SIG-M5 treated with dmso at 0.1 percent for 504 hours (cell line): Measurements from ENCODE around the gene MC5R.

ENCODE experiments used
- DNase-seq: peaks from one replicate; lab custom pipeline; 2025; ENCODE audit not compliant: unreplicated experiment; lab: John Stamatoyannopoulos, UW

MC5R gene

DNA sequence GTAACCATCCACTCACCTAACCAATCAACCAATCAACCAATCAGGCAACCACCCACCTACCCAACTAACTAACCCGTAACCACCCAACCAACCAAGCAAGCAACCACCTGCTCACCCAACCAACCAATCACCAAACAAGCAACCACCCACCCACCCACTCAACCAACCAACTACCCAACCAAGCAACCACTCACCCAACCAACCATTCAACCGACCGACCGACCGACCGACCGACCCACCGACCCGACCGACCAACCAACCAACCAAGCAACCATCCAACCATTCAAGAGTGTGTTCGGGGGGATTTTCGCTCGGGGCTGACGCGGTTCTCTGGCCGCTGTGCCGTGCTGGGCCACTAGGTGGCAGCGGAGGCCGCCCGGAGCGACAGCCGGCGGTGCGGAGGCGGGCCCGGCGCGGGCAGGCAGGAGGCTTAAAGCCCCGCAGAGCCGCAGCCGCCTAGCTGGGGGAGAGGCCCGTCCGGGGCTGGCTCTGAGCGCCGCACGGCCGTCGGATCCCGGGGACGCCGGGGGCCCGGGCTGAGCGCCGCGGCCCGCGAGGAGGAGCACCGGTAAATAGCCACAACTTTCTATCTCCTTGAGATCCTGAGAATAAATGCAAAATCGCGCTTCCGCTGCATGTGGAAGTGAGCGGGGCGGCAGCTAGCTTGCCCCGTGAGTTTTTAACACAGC, at the start of gene MC5R:
MC5R (plus strand) TSS at position 443 of the 689 bp plus-strand sequence. CDS start 1,617 bp downstream, outside the sequence.
- peak; percentile 57 for DNase-seq

GRCh38 chr18:13775058-13775457, 48.9 kb upstream of the MC5R start:
- no peak for DNase-seq

- DNase-seq: no peak
Measured at GRCh38 chr18:13791181-13791580, 32.8 kb upstream of the MC5R start.

DNA sequence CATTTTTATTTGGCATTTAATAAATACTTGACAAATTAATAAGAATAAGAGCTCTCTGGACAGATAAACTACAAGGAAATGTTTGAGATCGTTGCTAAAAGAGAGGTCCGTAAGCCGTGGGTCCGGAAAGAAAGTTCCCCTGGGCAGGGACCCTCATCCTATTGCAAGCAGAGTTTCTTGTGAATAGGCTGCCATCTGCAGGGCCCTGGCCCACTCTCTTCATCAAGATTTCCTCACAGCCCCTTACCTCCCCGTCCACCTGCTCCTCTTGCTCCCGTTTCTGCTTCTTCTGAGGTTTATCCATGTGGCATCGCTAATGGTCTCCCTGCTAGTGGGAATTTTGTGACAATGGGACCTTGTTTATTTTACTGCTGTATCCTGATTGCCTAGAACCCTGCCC, 30.1 kb upstream of the MC5R start:
- DNase-seq: no peak

DNA sequence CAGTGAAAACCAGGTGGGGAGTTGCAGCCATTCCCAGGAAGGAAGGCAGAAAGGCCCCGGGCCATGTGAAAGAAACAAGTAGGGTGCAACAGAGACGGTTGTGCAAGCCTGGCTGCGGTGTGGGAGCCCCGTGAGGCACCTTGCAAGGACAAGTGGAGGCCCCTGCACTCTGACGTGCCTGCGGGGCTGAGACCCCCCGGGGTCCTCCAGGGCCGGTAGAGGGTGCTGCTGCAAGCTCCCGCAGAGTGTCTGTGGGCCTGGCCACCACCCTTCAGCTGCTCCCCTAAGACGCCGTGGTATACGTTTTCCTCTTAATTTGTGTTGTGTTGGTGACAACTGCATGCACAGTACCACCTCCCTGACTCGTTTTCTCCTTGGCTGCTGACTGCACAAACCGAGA, 27.4 kb upstream of the MC5R start:
- DNase-seq: no peak

GRCh38 chr18:13797157-13797611, 26.8 kb upstream of the MC5R start:
- DNase-seq: no peak

DNA sequence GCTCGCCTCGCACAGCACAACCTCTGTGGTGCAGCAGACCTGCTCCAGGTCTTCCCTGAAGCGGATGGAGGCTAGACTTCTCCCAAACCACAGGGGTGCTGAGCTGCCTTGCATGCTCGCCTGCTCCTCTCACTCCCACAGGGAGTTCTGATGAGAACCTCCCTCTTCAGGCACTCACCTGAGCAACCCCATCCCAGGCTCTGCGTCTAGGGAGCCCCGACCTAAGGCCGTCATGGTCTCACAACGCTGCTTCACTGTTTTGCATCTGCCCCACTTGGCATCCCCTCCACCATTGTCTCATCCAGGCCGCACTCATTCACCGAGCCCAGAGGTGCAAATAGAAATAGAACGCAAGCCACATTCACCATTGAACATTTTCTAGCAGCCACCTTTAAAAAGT, 24.6 kb upstream of the MC5R start:
- DNase-seq: no peak

GRCh38 chr18:13800505-13801259, 23.3 kb upstream of the MC5R start:
- no peak for DNase-seq

- no peak for DNase-seq
Measured at GRCh38 chr18:13801260-13801601, 22.7 kb upstream of the MC5R start.

DNA sequence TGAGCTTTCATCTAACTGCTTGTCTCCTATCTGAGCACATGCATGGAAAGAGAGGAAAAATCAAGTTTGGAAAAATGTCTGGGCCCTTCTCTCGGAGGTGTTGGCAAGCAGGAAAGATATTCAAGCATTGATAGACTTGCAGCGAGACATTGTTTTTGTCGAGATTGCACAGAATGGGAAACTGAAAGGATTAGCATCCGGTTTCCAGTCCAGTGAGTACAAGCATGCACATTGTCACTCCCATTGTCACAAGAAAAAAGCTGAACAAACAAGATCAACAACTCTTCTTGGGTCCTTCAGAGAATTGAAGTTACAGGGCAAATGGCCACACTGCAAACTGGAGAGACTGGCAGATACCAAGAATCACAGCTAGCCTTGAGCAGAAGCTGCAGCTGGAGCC, 19.6 kb upstream of the MC5R start:
- no peak for DNase-seq

GRCh38 chr18:13808294-13809042, 15.5 kb upstream of the MC5R start:
- no peak for DNase-seq

DNA sequence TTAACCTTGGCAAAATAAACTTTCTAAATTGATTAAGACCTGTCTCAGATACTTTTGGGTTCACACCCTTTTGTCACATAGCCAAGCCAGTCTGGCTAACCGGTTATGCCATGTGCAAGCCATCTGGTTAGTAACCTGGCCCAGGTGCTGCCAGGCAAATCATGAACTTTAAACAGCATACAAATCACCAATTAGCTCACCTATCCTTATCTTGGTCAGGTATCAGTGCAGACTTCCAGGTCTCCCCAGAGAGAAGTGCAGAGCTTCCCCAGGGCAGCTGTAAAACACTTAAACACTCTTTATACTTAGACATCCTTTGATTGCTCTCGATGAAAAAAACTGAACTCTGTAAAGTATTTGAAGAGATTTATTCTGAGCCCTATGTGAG, 14.9 kb upstream of the MC5R start:
- no peak for DNase-seq

DNA sequence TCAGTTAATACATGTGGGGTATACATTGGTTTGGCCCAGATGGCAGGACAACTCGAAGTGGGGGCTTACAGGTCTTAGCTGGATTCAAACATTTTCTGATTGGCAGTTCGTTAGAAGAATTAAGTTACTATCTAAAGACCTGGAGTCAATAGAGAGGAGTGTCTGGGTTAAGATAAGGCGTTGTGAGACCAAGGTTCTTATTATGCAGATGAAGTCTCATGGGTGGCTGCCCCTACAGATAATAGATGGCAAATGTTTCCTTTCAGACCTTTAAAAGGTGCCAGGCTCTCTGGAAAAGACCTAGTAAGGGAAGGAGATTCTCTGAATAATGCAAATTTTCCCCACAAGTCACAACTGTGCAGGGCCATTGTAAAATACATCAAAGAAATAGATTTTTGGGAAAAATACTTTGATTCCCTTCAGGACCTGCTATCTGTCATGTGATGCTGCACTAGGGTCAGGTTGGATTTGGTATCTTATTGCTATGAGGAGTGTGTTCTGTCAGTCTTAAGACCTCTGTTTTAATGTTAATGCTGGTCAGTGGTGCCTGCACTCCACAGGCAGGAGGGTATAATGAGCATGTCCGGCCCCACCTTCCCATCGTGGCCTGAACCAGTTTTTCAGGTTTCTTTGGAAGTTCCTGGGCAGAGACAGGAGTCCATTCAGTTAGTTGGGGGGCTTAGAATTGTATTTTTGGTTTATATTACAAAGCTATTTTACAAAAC, 14.3 kb upstream of the MC5R start:
- DNase-seq: no peak

- DNase-seq: no peak
Measured at GRCh38 chr18:13810950-13811485, 12.9 kb upstream of the MC5R start.

DNA sequence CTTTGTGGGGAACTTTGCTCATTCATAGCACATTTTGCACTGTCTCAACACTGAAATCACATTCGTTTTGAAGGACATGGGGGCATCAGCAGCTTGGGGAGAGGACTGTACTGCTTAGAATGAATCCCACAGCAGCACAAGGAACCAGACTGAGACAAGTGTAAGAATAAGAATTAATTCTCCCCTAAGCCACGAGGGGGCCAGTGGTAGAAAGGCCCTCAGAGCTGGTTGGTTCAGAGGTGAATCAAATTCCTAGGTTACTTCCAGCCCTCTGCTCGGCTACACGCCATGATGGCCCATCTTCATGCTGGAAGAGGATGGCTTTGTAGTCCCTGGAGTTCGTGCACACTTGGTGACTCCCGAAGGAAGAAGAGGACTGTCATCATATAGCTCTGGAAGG, 12.0 kb upstream of the MC5R start:
- DNase-seq: peak; percentile 12

DNA sequence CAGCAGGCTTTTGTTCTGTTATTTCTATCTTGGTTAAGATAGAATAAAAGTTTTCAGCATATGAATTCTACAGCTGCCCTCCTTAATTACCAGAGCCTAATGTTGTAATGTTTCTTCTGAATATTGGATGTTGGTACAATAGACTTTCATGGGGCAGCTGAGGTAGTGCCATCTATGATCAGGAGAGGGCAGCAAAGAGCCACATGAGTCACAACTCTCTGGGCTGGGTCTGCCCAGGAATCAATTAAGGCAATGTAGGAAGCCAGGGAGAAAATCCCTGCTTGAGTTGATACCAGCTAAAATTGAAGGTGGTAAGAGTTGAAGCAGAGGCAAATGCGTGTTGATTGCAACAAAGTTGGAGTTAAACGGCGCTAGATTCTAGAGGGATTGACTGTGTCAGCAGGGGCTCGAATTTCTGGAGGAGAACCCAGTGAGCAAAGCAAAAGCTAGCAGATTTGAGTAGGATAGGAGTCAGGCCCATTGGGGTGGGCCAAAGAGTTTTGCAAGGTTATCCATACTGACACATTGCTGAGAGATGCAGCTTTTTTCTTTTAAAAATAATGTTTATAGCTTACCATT, 10.6 kb upstream of the MC5R start:
- peak; percentile 62 for DNase-seq

DNA sequence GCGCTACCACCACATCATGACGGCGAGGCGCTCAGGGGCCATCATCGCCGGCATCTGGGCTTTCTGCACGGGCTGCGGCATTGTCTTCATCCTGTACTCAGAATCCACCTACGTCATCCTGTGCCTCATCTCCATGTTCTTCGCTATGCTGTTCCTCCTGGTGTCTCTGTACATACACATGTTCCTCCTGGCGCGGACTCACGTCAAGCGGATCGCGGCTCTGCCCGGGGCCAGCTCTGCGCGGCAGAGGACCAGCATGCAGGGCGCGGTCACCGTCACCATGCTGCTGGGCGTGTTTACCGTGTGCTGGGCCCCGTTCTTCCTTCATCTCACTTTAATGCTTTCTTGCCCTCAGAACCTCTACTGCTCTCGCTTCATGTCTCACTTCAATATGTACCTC, 2.3 kb downstream of the MC5R start:
- DNase-seq: no peak

GRCh38 chr18:13831864-13832508, 8.0 kb downstream of the MC5R start:
- DNase-seq: no peak

DNA sequence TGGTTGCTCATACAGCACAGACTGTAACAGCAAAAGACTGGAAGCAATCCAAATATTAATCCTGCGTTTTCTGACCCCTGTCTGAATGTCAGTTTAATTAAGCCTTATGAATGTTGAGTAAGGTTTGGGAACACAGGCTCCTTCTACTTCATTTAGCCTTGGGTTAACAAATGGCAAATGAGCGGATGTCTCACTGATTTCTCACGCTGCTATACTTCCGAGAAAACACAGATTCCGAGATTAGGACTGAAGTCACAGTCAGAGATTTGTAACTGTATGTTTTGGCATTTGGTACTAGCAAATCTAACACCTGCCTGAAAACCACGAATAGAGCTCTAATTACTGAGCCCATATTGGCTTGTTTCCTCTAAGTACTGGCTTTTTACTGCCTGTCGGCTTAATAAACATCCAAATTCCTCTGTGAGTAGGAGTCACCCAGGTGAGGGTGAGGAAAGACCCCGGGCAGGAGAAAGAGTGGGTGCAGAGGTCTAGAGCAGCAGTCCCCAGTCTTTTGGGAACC, 10.6 kb downstream of the MC5R start:
- no peak for DNase-seq

DNA sequence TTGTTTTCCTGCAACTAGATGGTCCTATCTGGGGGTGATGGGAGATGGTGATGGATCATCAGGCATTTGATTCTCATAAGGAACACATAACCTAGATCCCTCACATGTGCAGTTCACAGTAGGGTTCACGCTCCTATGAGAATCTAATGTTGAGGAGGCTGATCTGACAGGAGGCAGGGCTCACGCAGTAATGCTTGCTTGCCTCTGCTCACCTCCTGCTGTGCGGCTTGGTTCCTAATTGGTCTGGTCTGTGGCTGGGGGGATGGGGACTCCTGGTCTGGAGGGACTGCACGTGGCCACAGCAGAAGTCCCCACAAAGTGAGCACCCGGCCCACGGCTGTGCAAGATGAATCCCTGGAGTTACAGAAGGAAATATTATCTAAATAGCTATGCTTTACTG, 11.3 kb downstream of the MC5R start:
- no peak for DNase-seq
